ENCODE results near the gene VAMP4. TPM values are rescaled to one million over a fixed set of nuclear protein-coding genes. Genes with fewer than 3 reads are reported as not detected.

The VAMP4 gene
- total RNA-seq, 1 experiment from 2014 or later: 9.3 TPM

GRCh38 chr1:171739656-171740055, 2.2 kb downstream of the VAMP4 start:
- Histone ChIP-seq H3K4me1 (ENCODE audit: control insufficient read depth, insufficient read depth, low read length) (peaks cover 17% of the 10 kb centered on the region), H3K4me3 (ENCODE audit: low read depth in 2 of 2, low read length in 2 of 2) (no peak overlapping the region), H3K9me3 (ENCODE audit: control insufficient read depth, insufficient read depth, low read depth, low read length) (no peaks in the 10 kb centered on the region), H3K27ac (ENCODE audit: low read length) (no peak overlapping the region), H3K36me3 (ENCODE audit: control insufficient read depth, insufficient read depth, low read length) (no peaks in the 10 kb centered on the region; the same call in 1 of the 2 replicates), H3K27me3 (ENCODE audit: control insufficient read depth, insufficient read depth, low read length) (no peaks in the 10 kb centered on the region)
- ChIA-PET POLR2A (no interaction called here), CTCF (no interaction called here)
- in situ Hi-C loops (cut with HindIII; ENCODE audit: low pct_unique_long_range_greater_than_20kb, low sequenced_read_pairs) (no loop called here), intact Hi-C loops (cut with micrococcal nuclease; ENCODE audit: unreplicated experiment) (no loop called here)
- TF ChIP-seq REST (IDR thresholded peaks at IDR 0.05; ENCODE audit: insufficient read depth in 1 of 2, low read depth in 2 of 2, low read length in 1 of 2) (no peak), POLR2AphosphoS5 (IDR thresholded peaks at IDR 0.05; ENCODE audit: low read depth, low read length) (no peak), TCF7L2 (IDR thresholded peaks at IDR 0.05; ENCODE audit: low read depth, low read length) (no peak), SIN3A (IDR thresholded peaks at IDR 0.05; ENCODE audit: borderline replicate concordance, insufficient read depth, low read depth, low read length) (no peak)
- TF ChIP-seq, protein P1, sequence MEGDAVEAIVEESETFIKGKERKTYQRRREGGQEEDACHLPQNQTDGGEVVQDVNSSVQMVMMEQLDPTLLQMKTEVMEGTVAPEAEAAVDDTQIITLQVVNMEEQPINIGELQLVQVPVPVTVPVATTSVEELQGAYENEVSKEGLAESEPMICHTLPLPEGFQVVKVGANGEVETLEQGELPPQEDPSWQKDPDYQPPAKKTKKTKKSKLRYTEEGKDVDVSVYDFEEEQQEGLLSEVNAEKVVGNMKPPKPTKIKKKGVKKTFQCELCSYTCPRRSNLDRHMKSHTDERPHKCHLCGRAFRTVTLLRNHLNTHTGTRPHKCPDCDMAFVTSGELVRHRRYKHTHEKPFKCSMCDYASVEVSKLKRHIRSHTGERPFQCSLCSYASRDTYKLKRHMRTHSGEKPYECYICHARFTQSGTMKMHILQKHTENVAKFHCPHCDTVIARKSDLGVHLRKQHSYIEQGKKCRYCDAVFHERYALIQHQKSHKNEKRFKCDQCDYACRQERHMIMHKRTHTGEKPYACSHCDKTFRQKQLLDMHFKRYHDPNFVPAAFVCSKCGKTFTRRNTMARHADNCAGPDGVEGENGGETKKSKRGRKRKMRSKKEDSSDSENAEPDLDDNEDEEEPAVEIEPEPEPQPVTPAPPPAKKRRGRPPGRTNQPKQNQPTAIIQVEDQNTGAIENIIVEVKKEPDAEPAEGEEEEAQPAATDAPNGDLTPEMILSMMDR (IDR thresholded peaks at IDR 0.05): no peak
- ATAC-seq (no peak), DNase-seq (ENCODE audit: low read depth, low spot score) (no peak)
- BruUV-seq (replicated peaks): no TSS peak

- no TSS peak for BruUV-seq (replicated peaks)
- H3K4me1 ChIP-seq (ENCODE audit: control insufficient read depth, insufficient read depth, low read length): peaks cover 17% of the 10 kb centered on the region
- no peaks in the 10 kb centered on the region; the same call in 1 of the 2 replicates for H3K36me3 ChIP-seq (ENCODE audit: control insufficient read depth, insufficient read depth, low read length)
- no peak for DNase-seq (ENCODE audit: low read depth, low spot score)
- no peak overlapping the region for H3K27ac ChIP-seq (ENCODE audit: low read length)
- H3K27me3 ChIP-seq (ENCODE audit: control insufficient read depth, insufficient read depth, low read length): no peaks in the 10 kb centered on the region
- in situ Hi-C loops (cut with HindIII; ENCODE audit: low pct_unique_long_range_greater_than_20kb, low sequenced_read_pairs) (no loop called here), intact Hi-C loops (cut with micrococcal nuclease; ENCODE audit: unreplicated experiment) (no loop called here)
- TF ChIP-seq TCF7L2 (IDR thresholded peaks at IDR 0.05; ENCODE audit: low read depth, low read length): no peak
- TF ChIP-seq SIN3A (IDR thresholded peaks at IDR 0.05; ENCODE audit: borderline replicate concordance, insufficient read depth, low read depth, low read length): no peak
- TF ChIP-seq POLR2AphosphoS5 (IDR thresholded peaks at IDR 0.05; ENCODE audit: low read depth, low read length): no peak
- TF ChIP-seq, protein P1 (IDR thresholded peaks at IDR 0.05): no peak
- no peak for TF ChIP-seq REST (IDR thresholded peaks at IDR 0.05; ENCODE audit: insufficient read depth in 1 of 2, low read depth in 2 of 2, low read length in 1 of 2)
- no peaks in the 10 kb centered on the region for H3K9me3 ChIP-seq (ENCODE audit: control insufficient read depth, insufficient read depth, low read depth, low read length)
- ATAC-seq: no peak
- POLR2A ChIA-PET: no interaction called here
- no peak overlapping the region for H3K4me3 ChIP-seq (ENCODE audit: low read depth in 2 of 2, low read length in 2 of 2)
- CTCF ChIA-PET: no interaction called here
Measured at GRCh38 chr1:171738911-171739310, 3.0 kb downstream of the VAMP4 start.
